Lower leg skin (tissue), 3 donors: ENCODE measurements around the gene THSD7B.

Experiments used
- POLR2A ChIP-seq, 2 donors: fragments of 450-650 bp; IDR thresholded peaks; one replicate each; pipeline ENCODE4 v1.6.1; 2016 to 2017; ENCODE audit warnings: antibody characterized with exemption in 2 of 2, mild to moderate bottlenecking in 1 of 2, moderate library complexity in 1 of 2
- TF ChIP-seq, protein P1 (sequence below), 3 donors: fragments of 450-650 bp; IDR thresholded peaks; one replicate each; pipeline ENCODE4 v1.5.1; 2016; ENCODE audit warnings: antibody characterized with exemption in 3 of 3, mild to moderate bottlenecking in 3 of 3, moderate library complexity in 2 of 3

DNA sequence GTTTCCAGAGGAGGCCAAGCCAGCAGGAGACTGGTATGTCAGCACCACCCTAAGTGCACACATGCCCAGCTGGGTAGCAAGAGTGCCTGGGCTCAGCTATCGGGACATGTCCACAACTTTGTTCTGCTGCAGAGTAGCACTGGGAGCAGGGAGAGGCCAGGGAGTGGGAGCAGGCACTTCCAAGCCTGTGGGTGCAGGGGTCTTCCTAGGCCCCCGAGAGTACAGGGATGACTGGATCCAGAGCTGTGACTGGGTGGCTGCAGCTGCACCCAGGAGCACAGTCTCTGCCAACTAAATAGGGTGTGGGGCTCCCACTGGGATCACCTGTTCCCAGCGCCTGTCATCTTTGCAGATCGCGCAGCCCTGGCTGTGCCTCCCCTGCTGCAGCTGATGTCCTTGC lies 943.0 kb downstream of the THSD7B start:
- no peak for TF ChIP-seq POLR2A (IDR thresholded peaks at IDR 0.05)
- TF ChIP-seq, protein P1, sequence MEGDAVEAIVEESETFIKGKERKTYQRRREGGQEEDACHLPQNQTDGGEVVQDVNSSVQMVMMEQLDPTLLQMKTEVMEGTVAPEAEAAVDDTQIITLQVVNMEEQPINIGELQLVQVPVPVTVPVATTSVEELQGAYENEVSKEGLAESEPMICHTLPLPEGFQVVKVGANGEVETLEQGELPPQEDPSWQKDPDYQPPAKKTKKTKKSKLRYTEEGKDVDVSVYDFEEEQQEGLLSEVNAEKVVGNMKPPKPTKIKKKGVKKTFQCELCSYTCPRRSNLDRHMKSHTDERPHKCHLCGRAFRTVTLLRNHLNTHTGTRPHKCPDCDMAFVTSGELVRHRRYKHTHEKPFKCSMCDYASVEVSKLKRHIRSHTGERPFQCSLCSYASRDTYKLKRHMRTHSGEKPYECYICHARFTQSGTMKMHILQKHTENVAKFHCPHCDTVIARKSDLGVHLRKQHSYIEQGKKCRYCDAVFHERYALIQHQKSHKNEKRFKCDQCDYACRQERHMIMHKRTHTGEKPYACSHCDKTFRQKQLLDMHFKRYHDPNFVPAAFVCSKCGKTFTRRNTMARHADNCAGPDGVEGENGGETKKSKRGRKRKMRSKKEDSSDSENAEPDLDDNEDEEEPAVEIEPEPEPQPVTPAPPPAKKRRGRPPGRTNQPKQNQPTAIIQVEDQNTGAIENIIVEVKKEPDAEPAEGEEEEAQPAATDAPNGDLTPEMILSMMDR (IDR thresholded peaks at IDR 0.05), result no peak
